A204.1 (cell line): ENCODE data around the gene VPS16.

Experiments
- FAIRE-seq: peaks from 2 replicates; lab custom pipeline; 2012; peaks lifted over from hg19 to GRCh38; lab: Jason Lieb, UNC

The VPS16 gene

GRCh38 chr20:2840138-2840966, at the start of gene VPS16, which contains the start of gene PCED1A:
Gene VPS16 (plus strand): TSS chr20:2840745. CDS start chr20:2840775, 30 bp downstream.
Gene PCED1A (minus strand): TSS chr20:2840655. CDS start chr20:2839912, 743 bp downstream.
- no peak for FAIRE-seq

- FAIRE-seq, result no peak
Measured at GRCh38 chr20:2793471-2793870, 47.1 kb upstream of the VPS16 start.

GRCh38 chr20:2794202-2794748, 46.3 kb upstream of the VPS16 start:
- no peak for FAIRE-seq

GRCh38 chr20:2794866-2795447, 45.6 kb upstream of the VPS16 start:
- FAIRE-seq, result no peak

- no peak for FAIRE-seq
Measured at GRCh38 chr20:2795451-2795850, 45.1 kb upstream of the VPS16 start.

- no peak for FAIRE-seq
Measured at GRCh38 chr20:2796011-2796660, 44.4 kb upstream of the VPS16 start.

- FAIRE-seq, result no peak
Measured at GRCh38 chr20:2797136-2797983, 43.2 kb upstream of the VPS16 start.

- no peak for FAIRE-seq
Measured at GRCh38 chr20:2798095-2798805, 42.3 kb upstream of the VPS16 start.

- FAIRE-seq, result no peak
Measured at GRCh38 chr20:2798814-2799213, 41.7 kb upstream of the VPS16 start.

GRCh38 chr20:2799271-2799670, 41.3 kb upstream of the VPS16 start:
- no peak for FAIRE-seq

GRCh38 chr20:2799688-2800520, 40.6 kb upstream of the VPS16 start:
- FAIRE-seq, result no peak

- FAIRE-seq, result no peak
Measured at GRCh38 chr20:2800521-2801285, 39.8 kb upstream of the VPS16 start, which contains the start of gene CPXM1. Gene CPXM1 (minus strand): TSS chr20:2800627. CDS start chr20:2800572, 55 bp downstream.

- no peak for FAIRE-seq
Measured at GRCh38 chr20:2801286-2801728, 39.2 kb upstream of the VPS16 start.

GRCh38 chr20:2804041-2804828, 36.3 kb upstream of the VPS16 start:
- FAIRE-seq, result no peak

- FAIRE-seq, result no peak
Measured at GRCh38 chr20:2804852-2805688, 35.5 kb upstream of the VPS16 start.

GRCh38 chr20:2805689-2806350, 34.7 kb upstream of the VPS16 start:
- no peak for FAIRE-seq

- no peak for FAIRE-seq
Measured at GRCh38 chr20:2806351-2806701, 34.2 kb upstream of the VPS16 start.
